Thymus (tissue), 11 donors: Measurements from ENCODE around the gene LHX1. TPM values are rescaled to one million over a fixed set of nuclear protein-coding genes. Genes with fewer than 3 reads are reported as not detected.

Experiments used
- DNase-seq, 9 donors: peaks; one replicate each; pipeline ENCODE4 v3.0.0-alpha.2; 2013; ENCODE audit warnings: low spot score in 9 of 9, low read depth in 6 of 9, missing footprints in 1 of 9
- H3K27ac ChIP-seq, 2 donors: one replicate each; pipeline ENCODE4 v1.5.1; 2013; ENCODE audit warnings: control low read depth in 1 of 2, low read depth in 1 of 2, low read length in 1 of 2, mild to moderate bottlenecking in 1 of 2, moderate library complexity in 1 of 2
- H3K27me3 ChIP-seq, 2 donors: one replicate each; pipeline ENCODE4 v1.5.1; 2013; ENCODE audit warnings: low read length in 1 of 2; ENCODE audit not compliant: control insufficient read depth in 2 of 2, insufficient read depth in 1 of 2
- H3K36me3 ChIP-seq, 2 donors: one replicate each; pipeline ENCODE4 v1.5.1; 2013; ENCODE audit warnings: low read length in 1 of 2, mild to moderate bottlenecking in 1 of 2, moderate library complexity in 1 of 2; ENCODE audit not compliant: control insufficient read depth in 2 of 2, insufficient read depth in 2 of 2
- H3K4me1 ChIP-seq, 2 donors: one replicate each; pipeline ENCODE4 v1.5.1; 2013; ENCODE audit warnings: low read length in 2 of 2; ENCODE audit not compliant: control insufficient read depth in 2 of 2, insufficient read depth in 2 of 2
- H3K4me3 ChIP-seq, 2 donors: one replicate each; pipeline ENCODE4 v1.5.1; 2013; ENCODE audit warnings: low read length in 2 of 2, control low read depth in 1 of 2, mild to moderate bottlenecking in 1 of 2
- H3K9me3 ChIP-seq, 2 donors: one replicate each; pipeline ENCODE4 v1.5.1; 2013; ENCODE audit warnings: low read length in 1 of 2, mild to moderate bottlenecking in 1 of 2; ENCODE audit not compliant: control insufficient read depth in 2 of 2, insufficient read depth in 1 of 2
- WGBS: extraction: QIAGEN DNeasy Blood & Tissue Kit; methylation state at CpG from one replicate; pipeline ENCODE4 v1.1.7; 2013; 5-methylcytosine and 5-hydroxymethylcytosine counted together
- polyA plus RNA-seq: library from polyadenylated mRNA; stranded (reverse); fragments of 200-250 nt; gene quantifications from one replicate; pipeline ENCODE4 v1.2.3, GENCODE V29; 2013
- total RNA-seq: library from RNA; stranded (reverse); fragments of 120-200 nt; gene quantifications from one replicate; pipeline ENCODE4 v1.2.4, GENCODE V29; 2013
- donor health status: healthy.

Gene LHX1
- total and polyA plus RNA-seq, 2 donors: 0.09 TPM; not detected in 1

- no peak overlapping the region for H3K4me3 ChIP-seq
- WGBS: 100% methylated on average over 1 of the region's 1 CpG
These were observed 38.7 kb downstream of the LHX1 start for GRCh38 chr17:36975922-36976515.

DNA sequence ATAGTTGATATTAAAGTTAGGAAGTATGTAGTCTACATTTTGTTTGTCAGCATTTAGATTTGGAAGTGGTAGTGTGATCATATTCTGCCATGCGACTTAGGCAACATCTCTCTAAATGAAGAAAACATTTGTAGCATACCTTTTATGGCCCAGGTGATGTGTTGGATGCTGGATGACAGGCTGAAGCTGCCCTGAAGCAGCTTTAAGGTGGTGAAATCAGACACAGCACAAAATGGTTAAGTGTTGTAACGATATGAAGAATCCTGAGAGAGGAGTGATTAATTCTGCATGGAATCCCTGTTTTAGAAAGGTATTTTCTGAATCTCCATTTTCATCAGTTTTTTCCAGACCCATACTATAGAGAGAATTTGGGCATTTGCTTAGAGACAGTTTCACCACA, 39.8 kb downstream of the LHX1 start:
- 100% methylated on average over 2 of the region's 2 CpGs for WGBS
- no peak overlapping the region for H3K4me3 ChIP-seq
- H3K36me3 ChIP-seq: no peaks in the 10 kb centered on the region
- H3K27me3 ChIP-seq: no peaks in the 10 kb centered on the region
- H3K9me3 ChIP-seq: no peaks in the 10 kb centered on the region
- H3K4me1 ChIP-seq: no peaks in the 10 kb centered on the region
- DNase-seq: no peak
- no peak overlapping the region for H3K27ac ChIP-seq

More at GRCh38 chr17:36975922-36976515, 38.7 kb downstream of the LHX1 start:
- Histone ChIP-seq H3K27ac (no peak overlapping the region), H3K36me3 (no peaks in the 10 kb centered on the region), H3K4me1 (no peaks in the 10 kb centered on the region), H3K27me3 (no peaks in the 10 kb centered on the region), H3K9me3 (no peaks in the 10 kb centered on the region)
- DNase-seq: no peak

- Histone ChIP-seq H3K4me3 (no peak overlapping the region), H3K4me1 (no peaks in the 10 kb centered on the region), H3K27me3 (no peaks in the 10 kb centered on the region), H3K9me3 (no peaks in the 10 kb centered on the region), H3K27ac (no peak overlapping the region), H3K36me3 (no peaks in the 10 kb centered on the region)
- DNase-seq: no peak
- WGBS: 98% methylated on average over 2 of the region's 2 CpGs
These were observed 40.3 kb downstream of the LHX1 start for GRCh38 chr17:36977568-36977967.

GRCh38 chr17:36978810-36979564, 41.7 kb downstream of the LHX1 start:
- H3K4me1 ChIP-seq: no peaks in the 10 kb centered on the region
- H3K27ac ChIP-seq: no peak overlapping the region
- no peak overlapping the region for H3K4me3 ChIP-seq
- no peak for DNase-seq
- WGBS: 96% methylated on average over 11 of the region's 11 CpGs
- no peaks in the 10 kb centered on the region for H3K27me3 ChIP-seq
- peaks cover 0 to 3% of the 10 kb centered on the region in 2 donors for H3K36me3 ChIP-seq
- no peaks in the 10 kb centered on the region for H3K9me3 ChIP-seq

GRCh38 chr17:36979565-36979941, 42.3 kb downstream of the LHX1 start:
- WGBS: 86% methylated on average over 4 of the region's 4 CpGs
- no peaks in the 10 kb centered on the region for H3K4me1 ChIP-seq
- no peak overlapping the region for H3K4me3 ChIP-seq
- H3K9me3 ChIP-seq: no peaks in the 10 kb centered on the region
- H3K36me3 ChIP-seq: peaks cover 0 to 3% of the 10 kb centered on the region in 2 donors
- no peak overlapping the region for H3K27ac ChIP-seq
- H3K27me3 ChIP-seq: no peaks in the 10 kb centered on the region
- DNase-seq: no peak

DNA sequence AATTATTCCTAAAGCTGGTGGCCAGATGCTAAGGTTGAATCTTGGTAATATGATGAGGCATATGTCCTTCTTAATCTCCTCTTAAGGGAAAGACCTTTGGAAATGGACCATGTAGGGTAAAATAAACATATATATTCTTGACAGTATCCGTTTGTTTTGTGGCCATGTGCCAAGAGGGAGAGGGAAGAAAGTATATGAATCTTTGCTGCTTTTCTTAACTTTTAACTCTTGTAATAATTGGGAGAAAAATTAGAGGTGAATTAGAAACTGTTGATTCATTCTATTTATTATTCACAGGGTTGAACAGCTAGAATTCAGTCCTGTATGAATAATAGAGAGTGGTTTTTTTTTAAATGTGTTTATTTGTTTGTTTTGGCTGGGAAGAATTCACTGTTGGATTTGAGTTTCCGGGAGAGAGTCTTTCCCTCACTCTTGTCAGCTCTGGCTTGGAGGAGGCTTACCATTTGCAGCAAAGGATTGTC, 43.0 kb downstream of the LHX1 start:
- H3K4me1 ChIP-seq: no peaks in the 10 kb centered on the region
- DNase-seq: no peak
- H3K4me3 ChIP-seq: no peak overlapping the region
- peaks cover 3 to 7% of the 10 kb centered on the region in 2 donors for H3K36me3 ChIP-seq
- WGBS: 89% methylated on average over 2 of the region's 2 CpGs
- H3K27me3 ChIP-seq: no peaks in the 10 kb centered on the region
- H3K9me3 ChIP-seq: no peaks in the 10 kb centered on the region
- no peak overlapping the region for H3K27ac ChIP-seq

- Histone ChIP-seq H3K9me3 (no peaks in the 10 kb centered on the region), H3K4me3 (no peak overlapping the region), H3K36me3 (peaks cover 16 to 22% of the 10 kb centered on the region in 2 donors), H3K27ac (no peak overlapping the region), H3K4me1 (no peaks in the 10 kb centered on the region), H3K27me3 (no peaks in the 10 kb centered on the region)
- no peak for DNase-seq
These were observed 46.3 kb downstream of the LHX1 start for GRCh38 chr17:36983618-36984017.

GRCh38 chr17:36989173-36989572, 51.9 kb downstream of the LHX1 start:
- Histone ChIP-seq H3K36me3 (peaks cover 35 to 49% of the 10 kb centered on the region in 2 donors), H3K9me3 (no peaks in the 10 kb centered on the region), H3K27ac (no peak overlapping the region), H3K4me1 (no peaks in the 10 kb centered on the region), H3K27me3 (no peaks in the 10 kb centered on the region), H3K4me3 (no peak overlapping the region)
- DNase-seq: no peak
- WGBS: over 99% methylated on average over 6 of the region's 6 CpGs

- no peaks in the 10 kb centered on the region for H3K4me1 ChIP-seq
- DNase-seq: no peak
- WGBS: over 99% methylated on average over 2 of the region's 2 CpGs
- H3K27ac ChIP-seq: no peak overlapping the region
- no peak overlapping the region for H3K4me3 ChIP-seq
- H3K9me3 ChIP-seq: no peaks in the 10 kb centered on the region
- H3K27me3 ChIP-seq: no peaks in the 10 kb centered on the region
- peaks cover 31 to 70% of the 10 kb centered on the region in 2 donors for H3K36me3 ChIP-seq
These were observed 55.4 kb downstream of the LHX1 start for GRCh38 chr17:36992701-36993100.
